DOHH2 (cell line): ENCODE data around the gene MID2.

Experiments
- H3F3A ChIP-seq: fragments of 200-600 bp; sonication (generic), shearing (Covaris generic); 2 replicates; pipeline ENCODE4 v1.6.0; 2016; ENCODE audit warnings: antibody characterized with exemption, mild to moderate bottlenecking; ENCODE audit not compliant: control insufficient read depth, insufficient read depth
- H3K27ac ChIP-seq: fragments of 200-600 bp; sonication (generic); 2 replicates; pipeline ENCODE4 v1.5.1; 2014; ENCODE audit warnings: low read depth, mild to moderate bottlenecking, low read length, moderate library complexity
- H3K27me3 ChIP-seq: fragments of 200-600 bp; sonication (generic); 2 replicates; pipeline ENCODE4 v1.6.1; 2014; ENCODE audit warnings: mild to moderate bottlenecking, low read length, mixed read lengths; ENCODE audit not compliant: control insufficient read depth
- H3K36me3 ChIP-seq: fragments of 200-600 bp; sonication (generic); 2 replicates; pipeline ENCODE4 v1.6.1; 2014; ENCODE audit warnings: mild to moderate bottlenecking, low read length, moderate library complexity, mixed read lengths; ENCODE audit not compliant: control insufficient read depth
- H3K4me1 ChIP-seq: fragments of 200-600 bp; sonication (generic); 2 replicates; pipeline ENCODE4 v1.6.1; 2014; ENCODE audit warnings: mild to moderate bottlenecking, low read length, mixed read lengths; ENCODE audit not compliant: control insufficient read depth
- H3K4me2 ChIP-seq: fragments of 200-600 bp; sonication (generic); 2 replicates; pipeline ENCODE4 v1.6.0; 2014; ENCODE audit warnings: mild to moderate bottlenecking, low read length, moderate library complexity
- H3K4me3 ChIP-seq: fragments of 200-600 bp; sonication (generic); 2 replicates; pipeline ENCODE4 v1.5.1; 2014; ENCODE audit warnings: mild to moderate bottlenecking, low read length, mixed read lengths
- H3K79me2 ChIP-seq: fragments of 200-600 bp; sonication (generic); 2 replicates; pipeline ENCODE4 v1.6.1; 2014; ENCODE audit warnings: mild to moderate bottlenecking, low read length, mixed read lengths; ENCODE audit not compliant: control insufficient read depth
- H3K9me2 ChIP-seq: fragments of 200-600 bp; sonication (generic); replicated peaks from 2 replicates; pipeline ENCODE4 v1.6.1; 2014; ENCODE audit warnings: mild to moderate bottlenecking, low read length, mixed read lengths; ENCODE audit not compliant: control insufficient read depth
- H3K9me3 ChIP-seq: fragments of 200-600 bp; sonication (generic); 2 replicates; pipeline ENCODE4 v1.6.1; 2014; ENCODE audit warnings: antibody characterized with exemption, low read length, mixed read lengths; ENCODE audit not compliant: control insufficient read depth, insufficient read depth
- H4K20me1 ChIP-seq: fragments of 200-600 bp; sonication (generic); 2 replicates; pipeline ENCODE4 v1.6.0; 2014; ENCODE audit warnings: low read depth, mild to moderate bottlenecking, antibody characterized with exemption, low read length, moderate library complexity; ENCODE audit not compliant: control insufficient read depth, insufficient read depth
- EZH2phosphoT487 ChIP-seq: fragments of 200-600 bp; sonication (generic); IDR thresholded peaks from 2 replicates; pipeline ENCODE4 v1.6.1; 2017; ENCODE audit warnings: borderline replicate concordance, mild to moderate bottlenecking, antibody characterized with exemption, low read length, moderate library complexity, mixed read lengths
- TF ChIP-seq, protein P1 (sequence below): fragments of 200-600 bp; sonication (generic); IDR thresholded peaks from one replicate; pipeline ENCODE4 v1.5.1; 2014; ENCODE audit warnings: antibody characterized with exemption, mild to moderate bottlenecking, low read depth, low read length; ENCODE audit not compliant: poor library complexity, severe bottlenecking

The MID2 gene

DNA sequence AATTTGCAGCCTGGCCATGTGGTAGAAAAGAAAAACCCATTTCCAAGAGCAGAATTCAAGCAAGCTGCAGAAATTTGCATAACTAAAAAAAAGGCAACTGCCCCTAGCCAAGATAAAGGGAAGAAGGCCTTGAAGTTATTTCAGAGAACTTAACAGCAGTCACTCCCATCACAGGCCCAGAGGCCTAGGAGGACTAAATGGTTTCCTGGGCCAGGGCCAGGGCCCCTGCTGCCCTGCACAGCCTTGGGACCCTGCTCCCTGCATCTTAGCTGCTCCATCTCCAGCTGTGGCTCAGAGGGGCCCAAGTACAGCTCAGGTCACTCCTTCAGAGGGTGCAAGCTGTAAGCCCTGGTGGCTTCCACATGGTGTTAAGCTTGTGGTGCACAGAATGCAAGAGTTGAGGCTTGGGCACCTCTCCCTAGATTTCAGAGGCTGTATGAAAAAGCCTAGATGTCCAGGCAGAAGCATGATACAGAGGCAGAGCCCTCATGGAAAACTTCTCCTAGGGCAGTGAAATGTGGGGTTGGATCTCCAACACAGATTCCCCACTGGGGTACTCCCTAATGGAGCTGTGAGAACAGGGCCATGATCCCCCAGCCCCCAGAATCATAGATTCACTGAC, 6.7 kb upstream of the MID2 start:
- H4K20me1 ChIP-seq: no peaks in the 10 kb centered on the region

DNA sequence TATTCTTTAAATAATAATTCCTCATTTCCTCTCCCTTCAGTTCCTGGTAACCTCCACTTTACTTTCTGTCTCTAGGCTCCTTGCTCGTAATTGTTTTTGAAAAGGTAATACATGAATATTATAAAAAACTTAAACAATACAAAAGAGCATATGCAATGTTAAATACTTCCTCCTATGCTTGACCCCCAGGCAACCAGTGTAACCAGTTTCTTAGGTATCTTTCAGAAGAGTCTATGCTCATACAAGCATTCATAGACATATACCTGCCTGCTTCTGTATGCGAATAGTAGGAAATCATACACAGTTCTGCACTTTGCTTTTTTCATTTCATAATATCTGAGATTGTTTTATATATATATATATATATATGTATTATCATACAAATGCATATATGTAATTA, 2.6 kb upstream of the MID2 start:
- no peaks in the 10 kb centered on the region for H3K79me2 ChIP-seq
- H3K9me2 ChIP-seq: no peaks in the 10 kb centered on the region
- H3K4me3 ChIP-seq: no peak overlapping the region
- H3K4me2 ChIP-seq: no peak overlapping the region
- no peaks in the 10 kb centered on the region for H3F3A ChIP-seq
- H4K20me1 ChIP-seq: no peaks in the 10 kb centered on the region
- H3K27ac ChIP-seq: no peak overlapping the region
- H3K4me1 ChIP-seq: no peaks in the 10 kb centered on the region
- no peaks in the 10 kb centered on the region for H3K9me3 ChIP-seq
- H3K27me3 ChIP-seq: peaks cover 22% of the 10 kb centered on the region
- no peaks in the 10 kb centered on the region for H3K36me3 ChIP-seq
- TF ChIP-seq, protein P1, sequence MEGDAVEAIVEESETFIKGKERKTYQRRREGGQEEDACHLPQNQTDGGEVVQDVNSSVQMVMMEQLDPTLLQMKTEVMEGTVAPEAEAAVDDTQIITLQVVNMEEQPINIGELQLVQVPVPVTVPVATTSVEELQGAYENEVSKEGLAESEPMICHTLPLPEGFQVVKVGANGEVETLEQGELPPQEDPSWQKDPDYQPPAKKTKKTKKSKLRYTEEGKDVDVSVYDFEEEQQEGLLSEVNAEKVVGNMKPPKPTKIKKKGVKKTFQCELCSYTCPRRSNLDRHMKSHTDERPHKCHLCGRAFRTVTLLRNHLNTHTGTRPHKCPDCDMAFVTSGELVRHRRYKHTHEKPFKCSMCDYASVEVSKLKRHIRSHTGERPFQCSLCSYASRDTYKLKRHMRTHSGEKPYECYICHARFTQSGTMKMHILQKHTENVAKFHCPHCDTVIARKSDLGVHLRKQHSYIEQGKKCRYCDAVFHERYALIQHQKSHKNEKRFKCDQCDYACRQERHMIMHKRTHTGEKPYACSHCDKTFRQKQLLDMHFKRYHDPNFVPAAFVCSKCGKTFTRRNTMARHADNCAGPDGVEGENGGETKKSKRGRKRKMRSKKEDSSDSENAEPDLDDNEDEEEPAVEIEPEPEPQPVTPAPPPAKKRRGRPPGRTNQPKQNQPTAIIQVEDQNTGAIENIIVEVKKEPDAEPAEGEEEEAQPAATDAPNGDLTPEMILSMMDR: no peak

More for the DNA sequence above, 6.7 kb upstream of the MID2 start:
- Histone ChIP-seq H3K4me3 (no peak overlapping the region), H3K79me2 (no peaks in the 10 kb centered on the region), H3K36me3 (no peaks in the 10 kb centered on the region), H3K4me2 (no peak overlapping the region), H3K27ac (no peak overlapping the region), H3K4me1 (no peaks in the 10 kb centered on the region), H3K9me2 (no peaks in the 10 kb centered on the region), H3K27me3 (no peaks in the 10 kb centered on the region), H3K9me3 (no peaks in the 10 kb centered on the region), H3F3A (no peaks in the 10 kb centered on the region)
- TF ChIP-seq, protein P1: no peak
- no peak for TF ChIP-seq EZH2phosphoT487

DNA sequence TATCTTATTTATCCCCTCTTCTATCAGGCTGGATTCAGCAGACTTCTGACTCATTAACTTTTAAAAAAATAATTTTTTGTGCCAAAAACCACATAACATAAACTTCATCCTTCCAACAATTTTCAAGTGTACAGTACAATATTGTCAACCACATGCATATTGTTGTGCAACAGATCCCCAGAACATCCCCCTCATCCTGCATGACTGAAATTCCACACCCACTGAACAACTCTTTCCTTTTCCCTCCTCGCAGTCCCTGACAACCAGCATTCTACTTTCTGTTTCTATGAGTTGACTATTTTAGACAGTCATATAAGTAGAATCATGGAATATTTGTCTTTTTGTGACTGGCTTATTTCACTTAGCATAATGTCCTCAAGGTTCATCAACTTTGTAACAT, 2.2 kb upstream of the MID2 start:
- Histone ChIP-seq H3K27me3 (peaks cover 22% of the 10 kb centered on the region), H3K9me2 (no peaks in the 10 kb centered on the region), H3K4me3 (no peak overlapping the region), H3K4me2 (no peak overlapping the region), H3K27ac (no peak overlapping the region), H4K20me1 (no peaks in the 10 kb centered on the region), H3K4me1 (no peaks in the 10 kb centered on the region), H3K9me3 (no peaks in the 10 kb centered on the region), H3K79me2 (no peaks in the 10 kb centered on the region), H3F3A (no peaks in the 10 kb centered on the region), H3K36me3 (no peaks in the 10 kb centered on the region)
- TF ChIP-seq, protein P1: no peak
- TF ChIP-seq EZH2phosphoT487: no peak
